Spinal cord (tissue), 10 donors: ENCODE results near the gene IFIT1B. TPM values are rescaled to one million over a fixed set of nuclear protein-coding genes. Genes with fewer than 3 reads are reported as not detected.
"Not testable (repeated sequence)": the region's sequence is repeated elsewhere in the genome, so short reads cannot be mapped to it uniquely, and the experiment has no call there.

Experiments used
- DNase-seq, 6 donors: peaks; one replicate each; pipeline versions ENCODE4 v3.0.0 to v3.0.0-alpha.2; 2013 to 2015; ENCODE audit warnings: low spot score in 6 of 6, low read depth in 4 of 6
- H3K27ac ChIP-seq: one replicate; pipeline ENCODE4 v1.5.1; 2013; ENCODE audit warnings: low read depth, low read length, control low read depth
- H3K27me3 ChIP-seq: one replicate; pipeline ENCODE4 v1.6.1; 2013; ENCODE audit warnings: low read length; ENCODE audit not compliant: control insufficient read depth, insufficient read depth
- H3K36me3 ChIP-seq: one replicate; pipeline ENCODE4 v1.6.1; 2013; ENCODE audit warnings: low read length; ENCODE audit not compliant: control insufficient read depth, insufficient read depth
- H3K4me1 ChIP-seq: one replicate; pipeline ENCODE4 v1.6.1; 2013; ENCODE audit warnings: low read length; ENCODE audit not compliant: control insufficient read depth, insufficient read depth
- H3K4me3 ChIP-seq: one replicate; pipeline ENCODE4 v1.5.1; 2013; ENCODE audit warnings: low read depth, low read length, control low read depth
- H3K9me3 ChIP-seq: one replicate; pipeline ENCODE4 v1.6.1; 2013; ENCODE audit warnings: low read length; ENCODE audit not compliant: control insufficient read depth, insufficient read depth
- WGBS: methylation state at CpG from one replicate; pipeline ENCODE4 v1.1.5; 2013; ENCODE audit warnings: missing lambda C conversion rate; ENCODE audit not compliant: insufficient coverage; 5-methylcytosine and 5-hydroxymethylcytosine counted together
- long read RNA-seq, 4 donors: transcript quantifications; one replicate each; lab custom pipeline, GENCODE V29; 2026
- polyA plus RNA-seq, 2 donors: library from polyadenylated mRNA; unstranded; fragments of 120-200 nt; gene quantifications; one replicate each; pipeline ENCODE4 v1.2.1, GENCODE V29; 2013; ENCODE audit not compliant: insufficient read length in 2 of 2
- total RNA-seq, 2 donors: library from RNA; depleted of rRNA in 1 of 2; stranded (reverse); fragments of 120-200 nt in 1 of 2; fragments of >200 nt in 1 of 2; gene quantifications; one replicate each; pipeline versions ENCODE4 v1.2.3 to v1.2.4, GENCODE V29; 2013 to 2014
- donor health status: healthy.

The IFIT1B gene, protein sequence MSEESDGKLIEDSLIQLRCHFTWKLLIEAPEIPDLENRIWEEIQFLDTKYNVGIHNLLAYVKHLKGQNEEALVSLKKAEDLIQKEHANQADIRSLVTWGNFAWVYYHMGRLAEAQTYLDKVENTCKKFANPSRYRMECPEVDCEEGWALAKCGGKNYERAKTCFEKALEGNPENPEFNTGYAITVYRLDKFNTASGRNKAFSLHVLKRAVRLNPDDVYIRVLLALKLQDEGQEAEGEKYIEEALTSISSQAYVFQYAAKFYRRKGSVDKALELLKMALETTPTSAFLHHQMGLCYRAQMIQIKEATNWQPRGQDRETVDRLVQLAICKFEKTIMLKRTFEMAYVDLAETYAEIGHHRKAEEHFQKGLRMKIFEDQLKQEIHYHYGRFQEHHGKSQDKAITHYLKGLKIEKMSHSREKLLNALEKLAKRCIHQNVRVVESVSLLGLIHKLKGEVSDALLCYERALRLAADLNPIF
- 1 to 10 TPM; 1.4 to 6.7 TPM for total RNA-seq
- polyA plus RNA-seq, result not detected
- long read RNA-seq, donor 1, partial matches to known transcripts, result 0 of 1 reads
- long read RNA-seq, donor 1, other reads (novel, unspliced or antisense), result 0 of 1 reads
- long read RNA-seq, donor 2, result 0 reads
- long read RNA-seq, donor 3, result 0 reads
- long read RNA-seq, donor 4, result 0 reads

DNA sequence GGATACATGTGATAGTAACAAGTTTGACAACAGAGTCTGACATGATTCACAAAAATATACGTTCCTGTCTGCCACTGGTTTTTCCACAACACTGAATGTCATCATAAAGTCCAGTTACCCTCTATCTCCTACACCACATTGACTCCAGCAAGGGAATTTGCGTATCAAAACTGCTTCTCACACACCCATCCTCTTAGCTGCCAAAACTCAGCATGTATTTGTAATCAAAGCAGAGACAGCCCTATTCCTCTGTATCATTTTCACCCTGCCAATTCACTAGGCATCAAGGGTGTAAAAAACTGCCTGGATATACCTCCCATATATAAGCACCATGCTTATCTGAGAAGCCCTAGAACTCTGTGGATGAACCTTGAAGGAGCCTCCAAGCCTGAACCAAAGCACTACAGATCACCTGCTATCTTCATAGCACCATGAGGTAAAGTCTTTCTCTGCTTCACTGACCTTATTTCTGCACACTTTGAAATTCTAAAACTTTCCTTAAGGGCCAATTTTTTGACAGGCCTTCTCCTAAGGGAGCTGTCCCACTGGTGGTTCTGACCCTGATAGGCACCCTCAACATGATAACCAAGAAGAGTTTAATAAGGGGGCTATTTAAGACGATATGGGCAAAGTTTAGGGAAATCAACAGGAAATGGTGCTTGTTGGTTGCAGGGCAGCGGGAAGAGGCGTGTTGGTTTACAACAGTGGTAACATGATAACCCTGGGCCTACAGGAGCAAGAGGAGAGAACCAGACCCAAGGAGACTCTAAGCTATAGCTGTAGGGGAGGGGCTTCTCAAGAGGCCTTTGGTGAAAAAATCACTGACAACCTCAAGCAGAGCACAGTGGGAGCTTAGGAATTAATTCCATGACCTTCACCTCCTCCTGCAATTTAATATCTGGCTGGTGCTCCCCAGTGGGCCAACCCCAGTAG, at the start of gene IFIT1B:
Gene IFIT1B (plus strand): TSS at position 352 of the 933 bp plus-strand sequence. CDS start 80 bp downstream, at position 432.
- Histone ChIP-seq H3K4me3 (no peak within 1 kb of the TSS), H3K36me3 (no peaks in the 10 kb centered on the region), H3K27ac (no peak within 1 kb of the TSS), H3K9me3 (no peaks in the 10 kb centered on the region), H3K4me1 (peaks cover 4% of the 10 kb centered on the region), H3K27me3 (no peaks in the 10 kb centered on the region)
- DNase-seq, result no peak
- 86% methylated on average over 5 of the region's 5 CpGs for WGBS

DNA sequence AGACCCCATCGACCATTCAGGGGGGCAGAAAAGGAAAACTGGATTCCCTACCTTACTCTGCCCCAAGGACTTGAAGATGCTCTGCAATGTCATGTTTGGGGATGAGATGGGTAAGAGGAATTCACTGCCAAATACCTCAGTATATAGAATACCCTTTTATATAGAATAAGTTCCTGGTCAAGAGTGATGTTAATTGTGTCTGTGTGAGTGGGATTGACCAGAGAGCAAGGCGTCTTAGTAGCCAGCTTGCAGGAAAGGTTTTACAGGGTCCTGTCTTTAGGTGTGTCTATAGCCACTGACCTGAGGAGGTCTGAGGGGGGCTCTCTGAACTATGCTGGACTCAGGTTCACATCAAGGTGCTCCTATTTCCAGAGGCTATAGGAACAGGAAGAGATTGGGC, 48.7 kb upstream of the IFIT1B start:
- Histone ChIP-seq H3K9me3 (no peaks in the 10 kb centered on the region), H3K27ac (peak overlapping the region; percentile 95), H3K36me3 (no peaks in the 10 kb centered on the region), H3K4me3 (no peak overlapping the region), H3K27me3 (no peaks in the 10 kb centered on the region), H3K4me1 (peaks cover 10% of the 10 kb centered on the region)
- DNase-seq, result no peak
- 100% methylated on average over 1 of the region's 2 CpGs for WGBS

DNA sequence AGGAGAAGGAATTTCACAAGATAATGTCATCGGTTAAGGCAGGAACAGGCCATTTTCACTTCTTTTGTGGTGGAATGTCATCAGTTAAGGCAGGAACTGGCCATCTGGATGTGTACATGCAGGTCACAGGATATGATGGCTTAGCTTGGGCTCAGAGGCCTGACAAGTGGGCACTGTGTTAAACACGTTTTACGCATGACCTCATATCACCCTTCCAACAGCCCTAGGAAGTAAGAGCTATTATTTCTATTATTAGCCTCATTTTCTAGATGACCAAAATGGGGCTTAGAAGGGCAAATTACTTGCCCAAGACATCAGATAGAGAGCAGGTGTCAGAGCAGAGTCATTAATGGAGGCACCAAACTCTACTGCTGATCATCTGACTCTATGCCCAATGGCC, 47.8 kb upstream of the IFIT1B start:
- H3K4me3 ChIP-seq, H3K4me1 ChIP-seq: not testable (repeated sequence)
- WGBS, result no CpG with 5 or more reads among the region's 3 CpGs

DNA sequence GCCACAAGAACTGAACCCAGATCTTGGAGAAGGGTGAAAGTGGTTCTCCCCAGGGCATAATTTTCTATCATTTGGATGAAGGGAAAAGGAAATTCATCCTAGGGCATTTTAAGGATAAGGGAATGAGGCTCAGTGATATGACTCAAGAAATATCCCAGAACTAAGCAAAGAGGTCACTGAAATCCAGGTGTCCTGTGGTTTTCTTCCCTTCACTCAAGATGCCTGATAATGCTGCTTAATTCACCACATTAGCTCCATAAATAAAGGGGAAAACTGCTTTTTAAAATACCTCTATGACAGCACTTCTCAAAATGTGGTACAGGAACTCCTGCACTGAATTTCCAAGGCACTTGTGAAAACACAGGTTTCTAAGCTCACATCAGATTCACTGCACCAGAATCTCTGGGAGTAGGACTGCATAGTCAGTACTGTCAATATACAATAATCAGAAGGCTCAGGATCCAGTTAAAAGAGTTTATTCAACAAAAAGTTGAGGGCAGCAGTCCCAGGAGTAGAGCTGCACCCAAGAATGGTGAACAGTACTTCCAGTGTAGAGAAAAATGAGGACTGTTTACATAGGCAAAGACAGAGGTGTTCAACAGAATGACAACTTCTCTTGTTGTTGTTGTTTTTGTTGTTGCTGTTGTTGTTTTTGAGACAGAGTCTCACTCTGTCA, 47.2 kb upstream of the IFIT1B start:
- Histone ChIP-seq H3K4me1 (peaks cover 10% of the 10 kb centered on the region), H3K27ac (peak overlapping the region; percentile 3), H3K4me3 (no peak overlapping the region), H3K27me3 (no peaks in the 10 kb centered on the region), H3K36me3 (no peaks in the 10 kb centered on the region), H3K9me3 (no peaks in the 10 kb centered on the region)
- DNase-seq, result no peak

More for the DNA sequence above, 47.8 kb upstream of the IFIT1B start:
- not testable (repeated sequence) for H3K27me3 ChIP-seq, DNase-seq, H3K27ac ChIP-seq, H3K9me3 ChIP-seq, H3K36me3 ChIP-seq

DNA sequence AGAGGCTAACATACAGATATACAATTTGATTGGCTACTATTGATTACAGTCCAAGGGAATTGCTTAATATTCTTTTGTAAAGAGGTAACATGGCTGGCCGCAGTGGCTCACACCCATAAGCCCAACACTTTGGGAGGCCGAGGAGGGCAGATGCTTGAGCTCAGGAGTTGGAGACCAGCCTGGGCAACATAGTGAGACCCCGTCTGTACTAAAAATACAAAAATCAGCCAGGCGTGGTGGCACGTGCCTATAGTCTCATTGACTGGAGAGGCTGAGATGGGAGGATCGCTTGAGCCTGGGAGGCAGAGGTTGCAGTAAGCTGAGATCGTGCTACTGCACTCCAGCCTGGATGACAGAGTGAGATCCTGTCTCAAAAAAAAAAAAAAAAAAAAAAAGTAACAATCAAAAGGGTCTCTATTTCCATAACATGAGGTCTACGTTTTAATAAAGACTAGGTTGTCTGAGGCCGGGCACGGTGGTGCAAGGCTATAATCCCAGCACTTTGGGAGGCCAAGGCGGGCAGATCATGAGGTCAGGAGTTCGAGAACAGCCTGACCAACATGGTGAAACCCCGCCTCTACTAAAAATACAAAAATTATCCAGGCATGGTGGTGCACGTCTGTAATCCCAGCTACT, 46.3 kb upstream of the IFIT1B start:
- not testable (repeated sequence) for DNase-seq, H3K27me3 ChIP-seq, H3K36me3 ChIP-seq, H3K4me3 ChIP-seq, H3K9me3 ChIP-seq, H3K4me1 ChIP-seq
- 98% methylated on average over 6 of the region's 14 CpGs for WGBS
- peak overlapping the region; percentile 86 for H3K27ac ChIP-seq

DNA sequence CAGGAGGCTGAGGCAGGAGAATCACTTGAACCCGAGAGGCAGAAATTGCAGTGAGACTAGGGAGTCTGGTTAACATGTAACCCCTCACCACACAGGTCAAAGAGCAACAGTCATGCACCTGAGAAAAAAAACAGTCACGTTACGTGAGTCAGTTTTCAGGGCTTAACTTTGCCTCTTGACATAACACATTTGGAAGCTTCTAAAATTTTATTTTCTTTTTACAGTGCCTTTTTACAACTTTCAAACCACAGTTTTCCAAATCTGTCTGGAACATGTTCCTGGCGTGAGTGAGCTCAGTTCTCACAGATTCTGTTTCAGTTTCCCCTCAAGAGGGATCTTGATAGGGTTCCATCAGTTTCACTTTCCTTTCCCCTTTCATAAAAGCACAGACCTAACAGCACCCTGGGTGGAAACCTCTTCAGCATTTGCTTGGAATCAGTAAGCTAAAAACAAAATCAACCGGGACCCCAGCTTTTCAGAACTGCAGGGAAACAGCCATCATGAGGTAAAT, 45.7 kb upstream of the IFIT1B start:
- H3K4me3 ChIP-seq, result peak overlapping the region; percentile 28
- peak in 1 of 6 donors; percentile 83 for DNase-seq
- 55% methylated on average over 4 of the region's 5 CpGs for WGBS
- H3K4me1 ChIP-seq, result peaks cover 10% of the 10 kb centered on the region
- H3K9me3 ChIP-seq, result no peaks in the 10 kb centered on the region
- no peaks in the 10 kb centered on the region for H3K36me3 ChIP-seq
- no peaks in the 10 kb centered on the region for H3K27me3 ChIP-seq
- H3K27ac ChIP-seq, result peak overlapping the region; percentile 86

DNA sequence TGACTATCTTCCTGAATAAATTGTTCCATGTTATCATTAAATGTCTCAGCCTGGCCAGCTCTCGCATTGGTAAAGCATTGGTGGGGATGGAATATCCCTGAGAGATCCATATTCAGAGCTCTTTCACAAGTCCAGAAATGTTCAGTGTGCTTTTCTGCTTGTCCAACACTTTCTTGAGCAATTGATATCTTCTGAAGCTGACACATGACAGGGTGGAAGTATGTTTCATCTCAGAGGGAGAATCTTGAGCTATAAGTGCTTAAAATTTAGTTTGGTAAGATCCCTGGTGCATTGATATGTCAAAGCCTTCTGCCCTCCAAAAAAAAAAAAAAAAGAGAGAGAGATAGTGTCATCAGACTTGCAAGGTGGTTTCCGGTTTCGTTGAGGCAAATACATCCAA, 42.6 kb upstream of the IFIT1B start:
- H3K36me3 ChIP-seq, result no peaks in the 10 kb centered on the region
- no peak overlapping the region for H3K4me3 ChIP-seq
- peaks cover 7% of the 10 kb centered on the region for H3K4me1 ChIP-seq
- no peak for DNase-seq
- no peak overlapping the region for H3K27ac ChIP-seq
- no CpG with 5 or more reads among the region's 3 CpGs for WGBS
- H3K27me3 ChIP-seq, result no peaks in the 10 kb centered on the region
- no peaks in the 10 kb centered on the region for H3K9me3 ChIP-seq

DNA sequence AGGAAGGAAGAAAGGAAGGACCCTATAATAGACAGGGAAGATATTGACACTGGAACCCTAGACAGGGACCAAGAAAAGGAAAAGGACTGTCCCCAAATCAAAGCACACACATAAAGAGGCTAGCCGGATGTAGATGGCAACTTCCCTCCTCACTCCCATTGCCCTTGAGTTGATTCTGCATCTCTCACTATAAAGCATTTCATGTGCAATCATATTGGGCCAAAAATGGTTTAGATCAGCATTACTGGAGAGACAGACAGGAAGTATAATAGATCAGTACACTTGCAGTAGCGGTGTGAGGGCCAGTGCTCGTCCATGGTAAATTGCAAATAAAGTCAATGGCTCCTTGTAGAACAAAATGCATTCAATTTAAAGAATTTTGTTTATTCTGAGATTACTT, 41.6 kb upstream of the IFIT1B start:
- Histone ChIP-seq H3K27me3 (no peaks in the 10 kb centered on the region), H3K4me1 (peaks cover 4% of the 10 kb centered on the region), H3K9me3 (no peaks in the 10 kb centered on the region), H3K36me3 (no peaks in the 10 kb centered on the region), H3K27ac (no peak overlapping the region), H3K4me3 (no peak overlapping the region)
- DNase-seq, result no peak
- no CpG with 5 or more reads among the region's 3 CpGs for WGBS
